ENCODE data around the gene TRMT10A.
"Not testable (repeated sequence)": the region's sequence is repeated elsewhere in the genome, so short reads cannot be mapped to it uniquely, and the experiment has no call there.

Gene TRMT10A

GRCh38 chr4:99552872-99553271, 11.0 kb downstream of the TRMT10A start:
- no peak for DNase-seq (ENCODE audit: low spot score)

- DNase-seq (ENCODE audit: low spot score) = no peak
Measured at GRCh38 chr4:99540277-99540939, 23.4 kb downstream of the TRMT10A start.

GRCh38 chr4:99537674-99538073, 26.2 kb downstream of the TRMT10A start:
- no peak for DNase-seq (ENCODE audit: low spot score)

- DNase-seq (ENCODE audit: low spot score) = no peak
Measured at GRCh38 chr4:99536848-99537247, 27.0 kb downstream of the TRMT10A start.

- no peak for DNase-seq (ENCODE audit: low spot score)
Measured at GRCh38 chr4:99536271-99536670, 27.6 kb downstream of the TRMT10A start.

GRCh38 chr4:99534699-99535098, 29.1 kb downstream of the TRMT10A start:
- DNase-seq (ENCODE audit: low spot score) = not testable (repeated sequence)

- no peak for DNase-seq (ENCODE audit: low spot score)
Measured at GRCh38 chr4:99529956-99530355, 33.9 kb downstream of the TRMT10A start.

GRCh38 chr4:99529228-99529627, 34.6 kb downstream of the TRMT10A start:
- no peak for DNase-seq (ENCODE audit: low spot score)

GRCh38 chr4:99518601-99519295, 45.1 kb downstream of the TRMT10A start:
- no peak for DNase-seq (ENCODE audit: low spot score)

- no peak for DNase-seq (ENCODE audit: low spot score)
Measured at GRCh38 chr4:99510721-99511120, 53.1 kb downstream of the TRMT10A start, which contains the start of gene C4orf17. Gene C4orf17 (plus strand): TSS chr4:99511021. CDS start chr4:99513082, 2,061 bp downstream.

- no peak for DNase-seq (ENCODE audit: low spot score)
Measured at GRCh38 chr4:99507762-99508161, 56.1 kb downstream of the TRMT10A start.

- no peak for DNase-seq (ENCODE audit: low spot score)
Measured at GRCh38 chr4:99507349-99507748, 56.5 kb downstream of the TRMT10A start.

- no peak for DNase-seq (ENCODE audit: low spot score)
Measured at GRCh38 chr4:99506781-99507180, 57.1 kb downstream of the TRMT10A start.

- no peak for DNase-seq (ENCODE audit: low spot score)
Measured at GRCh38 chr4:99504804-99505502, 58.9 kb downstream of the TRMT10A start.

Measured in AG08396 (cell line).